Activated CD8-positive, alpha-beta memory T cell treated with anti-CD3 and anti-CD28 coated beads for 24 hours (primary cell): Measurements from ENCODE around the gene IRAK3.
"Not testable (repeated sequence)": the region's sequence is repeated elsewhere in the genome, so short reads cannot be mapped to it uniquely, and the experiment has no call there.

Source experiments
- DNase-seq: peaks from one replicate; pipeline ENCODE4 v3.0.0-alpha.2; 2020

Gene IRAK3

GRCh38 chr12:66228462-66228861, 39.4 kb downstream of the IRAK3 start:
- no peak for DNase-seq

- no peak for DNase-seq
These were observed 43.2 kb downstream of the IRAK3 start for GRCh38 chr12:66232263-66232662.

GRCh38 chr12:66234037-66234693, 45.2 kb downstream of the IRAK3 start:
- not testable (repeated sequence) for DNase-seq

GRCh38 chr12:66234773-66235625, 46.0 kb downstream of the IRAK3 start:
- peak; percentile 75 for DNase-seq

- DNase-seq = no peak
These were observed 46.7 kb downstream of the IRAK3 start for GRCh38 chr12:66235626-66236281.

- not testable (repeated sequence) for DNase-seq
These were observed 47.3 kb downstream of the IRAK3 start for GRCh38 chr12:66236282-66236675.

GRCh38 chr12:66236969-66237368, 48.0 kb downstream of the IRAK3 start:
- DNase-seq = no peak

GRCh38 chr12:66237505-66238175, 48.6 kb downstream of the IRAK3 start:
- no peak for DNase-seq

GRCh38 chr12:66239295-66239694, 50.3 kb downstream of the IRAK3 start:
- no peak for DNase-seq

- DNase-seq = no peak
These were observed 51.2 kb downstream of the IRAK3 start for GRCh38 chr12:66240096-66240820.

- no peak for DNase-seq
These were observed 52.3 kb downstream of the IRAK3 start for GRCh38 chr12:66241061-66242043.

- no peak for DNase-seq
These were observed 53.3 kb downstream of the IRAK3 start for GRCh38 chr12:66242311-66242710.

GRCh38 chr12:66243911-66244310, 54.9 kb downstream of the IRAK3 start:
- no peak for DNase-seq

GRCh38 chr12:66244446-66244845, 55.4 kb downstream of the IRAK3 start:
- no peak for DNase-seq

GRCh38 chr12:66247741-66248140, 58.7 kb downstream of the IRAK3 start:
- DNase-seq = no peak

- DNase-seq = no peak
These were observed 62.0 kb downstream of the IRAK3 start for GRCh38 chr12:66251049-66251448.

- DNase-seq = no peak
These were observed 63.8 kb downstream of the IRAK3 start for GRCh38 chr12:66252771-66253170.

GRCh38 chr12:66255737-66256136, 66.7 kb downstream of the IRAK3 start:
- DNase-seq = no peak

- DNase-seq = no peak
These were observed 69.0 kb downstream of the IRAK3 start for GRCh38 chr12:66258011-66258410.

GRCh38 chr12:66262737-66263136, 73.7 kb downstream of the IRAK3 start:
- DNase-seq = no peak

GRCh38 chr12:66268562-66268961, 79.5 kb downstream of the IRAK3 start:
- no peak for DNase-seq
